ENCODE data around the gene PEX7.
"Not testable (repeated sequence)": the region's sequence is repeated elsewhere in the genome, so short reads cannot be mapped to it uniquely, and the experiment has no call there.

Gene PEX7, protein sequence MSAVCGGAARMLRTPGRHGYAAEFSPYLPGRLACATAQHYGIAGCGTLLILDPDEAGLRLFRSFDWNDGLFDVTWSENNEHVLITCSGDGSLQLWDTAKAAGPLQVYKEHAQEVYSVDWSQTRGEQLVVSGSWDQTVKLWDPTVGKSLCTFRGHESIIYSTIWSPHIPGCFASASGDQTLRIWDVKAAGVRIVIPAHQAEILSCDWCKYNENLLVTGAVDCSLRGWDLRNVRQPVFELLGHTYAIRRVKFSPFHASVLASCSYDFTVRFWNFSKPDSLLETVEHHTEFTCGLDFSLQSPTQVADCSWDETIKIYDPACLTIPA

DNA sequence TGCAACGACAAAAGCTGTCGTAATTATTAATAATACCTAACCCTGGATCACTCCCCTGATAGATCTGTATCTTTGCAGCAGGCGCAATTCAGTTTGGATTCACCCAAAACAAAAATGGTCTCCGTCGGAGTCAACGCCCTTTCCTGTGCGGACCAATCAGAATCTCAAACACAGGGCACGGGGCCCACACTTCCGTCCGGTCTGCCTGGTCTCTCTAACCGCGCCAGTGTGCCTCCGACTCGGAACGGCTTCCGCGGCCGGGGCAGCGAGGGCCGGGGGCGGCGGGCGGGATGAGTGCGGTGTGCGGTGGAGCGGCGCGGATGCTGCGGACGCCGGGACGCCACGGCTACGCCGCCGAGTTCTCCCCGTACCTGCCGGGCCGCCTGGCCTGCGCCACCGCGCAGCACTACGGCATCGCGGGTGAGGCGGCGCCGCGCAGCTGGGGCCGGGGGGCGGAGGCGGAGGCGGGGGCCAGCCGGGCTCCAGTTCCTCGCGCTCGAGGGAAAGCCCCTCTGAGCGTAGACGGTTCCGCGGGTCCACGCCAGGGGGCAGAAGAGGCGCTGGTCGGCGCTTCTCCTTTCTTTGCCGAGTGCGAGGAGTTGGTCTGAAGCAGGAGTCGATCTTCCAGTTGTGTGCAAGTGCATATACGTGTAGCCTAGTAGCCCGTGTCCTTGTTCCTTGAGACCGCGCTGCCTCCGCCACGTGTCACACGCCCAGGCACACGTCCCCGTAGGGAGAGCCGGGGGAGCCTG is at the start of gene PEX7:
PEX7 (plus strand) TSS at position 217 of the 752 bp plus-strand sequence; CDS start at position 291, 74 bp downstream.
- DNase-seq, result peak; percentile 83

DNA sequence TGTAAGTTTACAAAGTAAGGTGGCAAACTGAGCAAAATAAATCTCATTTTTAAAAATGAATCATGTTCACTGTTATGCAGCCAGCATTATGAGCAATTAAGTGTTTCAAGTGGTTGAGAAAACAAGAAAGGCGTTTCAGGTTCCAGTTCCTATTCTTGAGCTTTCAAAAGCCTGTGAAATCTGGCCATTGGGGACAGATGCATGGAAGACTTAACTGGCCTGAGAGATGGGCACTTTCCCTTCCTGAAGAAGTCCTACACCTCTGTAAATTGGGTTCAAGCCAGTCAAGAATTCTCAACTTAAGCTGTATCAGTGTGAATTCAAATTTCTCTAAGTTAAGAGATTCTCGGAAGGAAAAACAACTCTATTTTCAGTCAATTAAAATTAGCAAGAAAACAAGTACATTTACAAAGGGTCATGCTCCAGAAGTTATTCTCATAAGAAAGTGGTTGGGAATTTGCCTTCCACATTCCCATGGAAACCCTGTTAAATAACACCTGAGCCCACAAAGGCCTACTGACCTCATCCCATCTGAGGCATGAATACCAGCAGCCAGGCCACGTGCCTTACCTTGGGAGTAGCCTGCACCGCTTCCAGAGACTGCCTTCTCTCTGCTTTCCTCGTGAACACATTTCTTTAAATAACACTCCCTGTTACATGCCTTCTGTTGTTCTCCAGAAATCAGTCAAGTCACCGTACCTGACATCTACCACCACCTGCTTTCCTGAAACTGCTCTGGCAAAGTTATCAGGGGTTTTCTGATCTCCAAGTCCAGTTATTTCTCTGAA is 49.5 kb upstream of the PEX7 start:
- no peak for DNase-seq

- DNase-seq, result no peak
Measured at GRCh38 chr6:136773473-136773796, 49.0 kb upstream of the PEX7 start.

DNA sequence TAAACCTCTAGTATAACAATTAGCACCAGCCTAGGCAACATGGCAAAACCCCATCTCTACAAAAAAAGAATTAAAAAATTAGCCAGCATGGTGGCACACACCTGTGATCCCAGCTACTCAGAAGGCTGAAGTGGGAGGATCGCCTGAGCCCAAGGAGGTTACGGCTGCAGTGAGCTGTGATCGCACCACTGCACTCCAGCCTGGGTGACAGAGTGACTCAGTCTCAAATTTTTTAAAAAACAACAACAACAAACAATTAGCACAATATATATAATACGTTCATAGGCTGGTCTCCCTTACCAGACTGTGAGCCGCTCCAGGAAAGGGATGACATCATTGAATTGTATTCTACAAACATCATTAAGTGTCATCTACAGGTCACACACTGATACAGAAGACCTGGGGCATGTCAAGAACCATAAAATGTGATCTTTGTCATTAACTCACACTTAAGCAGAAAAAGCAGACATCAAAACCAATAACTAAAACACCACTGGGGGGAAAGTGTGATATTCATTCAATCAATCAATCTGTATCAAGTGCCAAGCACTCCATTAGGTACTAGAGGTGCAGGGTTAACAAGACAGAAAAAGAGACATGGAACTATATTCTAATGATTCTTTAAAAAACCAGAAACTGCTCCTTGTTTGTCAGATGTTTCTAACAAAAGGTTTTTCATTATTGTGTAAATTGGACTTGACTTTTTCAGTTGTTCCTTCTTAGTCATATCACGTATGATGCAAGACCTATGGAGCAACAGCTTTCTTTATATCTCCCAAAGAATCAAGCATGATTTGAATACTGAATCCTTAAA is 48.0 kb upstream of the PEX7 start:
- no peak for DNase-seq

GRCh38 chr6:136775081-136775480 is 47.3 kb upstream of the PEX7 start:
- no peak for DNase-seq

DNA sequence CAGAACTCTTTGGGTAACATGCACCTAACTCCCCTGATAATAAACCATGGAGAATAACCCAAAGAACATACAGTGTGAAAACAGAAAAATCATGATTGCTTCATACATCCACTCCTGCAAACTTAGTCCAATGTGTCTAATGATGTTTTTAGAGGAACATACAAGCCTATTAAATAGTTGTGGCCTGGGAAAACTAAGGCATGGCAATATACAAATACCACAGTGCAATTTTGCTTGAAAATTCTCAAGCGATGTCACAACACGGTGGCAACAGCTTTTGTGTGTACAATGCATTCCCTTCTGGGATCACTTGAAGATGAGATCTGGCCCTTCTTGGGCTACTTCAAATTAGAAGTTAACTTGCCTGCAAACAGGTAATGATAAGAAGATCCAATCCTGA is 46.8 kb upstream of the PEX7 start:
- no peak for DNase-seq

GRCh38 chr6:136777651-136778050 is 44.7 kb upstream of the PEX7 start:
- DNase-seq, result no peak

DNA sequence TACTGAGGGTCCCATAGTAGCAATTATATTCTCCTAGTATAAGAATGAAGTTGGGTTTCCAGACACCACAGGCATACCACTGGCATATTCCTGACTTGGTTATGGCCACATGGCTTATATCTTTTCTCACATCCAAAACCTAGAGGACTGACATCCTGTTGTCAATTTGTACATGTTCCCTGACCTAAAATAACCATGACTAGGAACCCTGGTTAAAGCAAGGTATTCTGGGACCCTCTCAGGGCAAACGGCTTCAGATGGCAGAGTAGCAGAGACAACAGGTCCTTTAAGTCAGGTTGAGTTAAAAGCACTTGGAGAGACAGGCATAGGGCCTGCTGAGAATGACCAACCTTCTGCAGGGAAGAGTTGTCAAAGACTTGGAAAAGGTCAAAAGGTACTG is 42.7 kb upstream of the PEX7 start:
- no peak for DNase-seq

GRCh38 chr6:136780972-136781371 is 41.4 kb upstream of the PEX7 start:
- DNase-seq, result no peak

GRCh38 chr6:136782021-136782770 is 40.2 kb upstream of the PEX7 start:
- DNase-seq, result no peak

- no peak for DNase-seq
Measured at GRCh38 chr6:136783021-136783420, 39.4 kb upstream of the PEX7 start.

- DNase-seq, result peak; percentile 85
Measured at GRCh38 chr6:136783495-136784270, 38.7 kb upstream of the PEX7 start.

DNA sequence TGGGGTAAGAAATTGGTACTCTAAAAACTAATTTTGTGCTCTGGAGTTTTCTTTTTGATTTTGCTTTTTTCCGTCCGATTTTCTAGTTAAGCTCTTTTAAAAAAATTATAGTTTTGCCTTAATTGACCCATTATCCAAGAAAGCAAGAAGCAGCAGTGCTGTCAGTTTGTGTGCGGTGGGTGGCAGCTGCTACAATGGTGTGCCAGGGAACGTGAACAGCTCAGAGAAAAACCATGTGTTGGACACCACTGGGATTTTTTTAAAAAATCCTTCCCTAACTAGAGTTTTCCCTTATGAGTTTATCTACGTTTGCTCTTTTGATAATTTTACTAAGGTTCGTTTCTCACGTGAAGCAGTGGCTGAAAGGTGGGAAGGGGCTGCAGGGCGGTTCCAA is 38.1 kb upstream of the PEX7 start:
- DNase-seq, result no peak

DNA sequence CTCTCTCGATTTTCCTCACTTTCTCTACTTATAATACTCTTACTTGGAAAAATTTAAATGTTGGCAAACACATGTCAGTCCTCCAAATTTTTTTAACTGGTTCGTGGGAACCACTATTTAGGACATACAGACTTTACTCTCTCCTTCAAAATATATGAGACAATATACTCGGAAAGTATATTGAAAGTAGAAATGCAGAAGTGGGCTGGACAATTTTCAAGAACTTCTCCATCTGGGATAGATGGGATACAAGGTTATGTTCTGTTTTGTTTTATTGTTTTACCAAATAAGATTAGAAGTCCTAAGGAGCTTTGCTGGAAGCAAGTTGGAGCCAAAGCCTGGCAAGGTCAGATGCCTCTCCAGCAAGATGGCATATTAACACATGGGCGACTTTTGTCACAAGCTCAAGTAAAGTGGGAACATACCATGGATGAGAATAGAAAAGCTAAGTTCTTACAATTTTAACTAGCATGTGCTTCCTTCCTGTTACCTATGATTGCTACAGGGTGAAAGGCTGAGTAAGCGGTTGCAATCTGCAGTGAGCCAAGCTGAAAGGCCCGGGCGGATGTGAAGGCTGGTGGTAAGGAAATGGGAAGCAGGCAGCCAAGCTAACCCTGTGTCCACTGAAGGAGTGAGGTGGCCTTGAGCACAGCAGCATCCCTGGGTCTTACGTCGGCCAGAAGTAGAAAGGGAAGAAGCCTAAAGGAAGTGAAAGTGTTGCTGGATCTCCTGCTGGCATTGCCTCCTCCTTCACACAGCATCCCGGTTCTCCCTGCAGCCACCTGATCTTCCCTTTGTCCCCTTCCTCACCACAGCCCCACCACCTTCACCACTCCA is 37.3 kb upstream of the PEX7 start:
- DNase-seq, result peak; percentile 59

GRCh38 chr6:136786658-136787057 is 35.7 kb upstream of the PEX7 start:
- no peak for DNase-seq

- DNase-seq, result no peak
Measured at GRCh38 chr6:136787726-136788068, 34.7 kb upstream of the PEX7 start.

DNA sequence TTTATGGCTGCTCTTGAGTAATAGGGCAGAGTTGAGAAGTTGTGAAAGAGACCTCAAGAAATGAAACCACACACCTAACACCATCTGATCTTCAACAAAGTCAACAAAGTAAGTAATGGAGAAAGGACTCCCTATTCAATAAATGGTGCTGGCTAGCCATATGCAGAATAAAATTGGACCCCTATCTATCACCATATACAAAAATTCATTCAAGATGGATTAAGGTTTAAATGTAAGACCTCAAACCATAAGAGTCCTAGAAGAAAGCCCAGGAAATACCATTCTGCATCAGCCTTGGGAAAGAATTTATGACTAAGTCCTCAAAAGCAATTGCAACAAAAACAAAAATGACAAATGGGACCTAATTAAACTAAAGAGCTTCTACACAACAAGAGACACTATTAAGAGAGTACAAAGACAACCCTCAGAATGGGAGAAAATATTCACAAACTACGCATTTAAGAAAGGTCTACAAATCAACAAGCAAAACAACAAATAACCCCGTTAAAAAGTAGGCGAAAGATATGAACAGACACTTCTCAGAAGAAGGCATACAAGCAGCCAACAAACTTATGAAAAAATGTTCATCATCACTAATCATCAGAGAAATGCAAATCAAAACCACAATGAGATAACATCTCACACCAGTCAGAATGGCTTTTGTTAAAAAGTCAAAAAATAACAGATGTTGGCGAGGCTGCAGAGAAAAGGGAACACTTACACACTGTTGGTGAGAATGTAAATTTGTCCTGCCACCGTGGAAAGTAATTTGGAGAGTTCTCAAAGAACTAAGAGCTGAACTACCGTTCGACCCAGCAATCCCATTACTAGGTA is 34.1 kb upstream of the PEX7 start:
- no peak for DNase-seq

- DNase-seq, result not testable (repeated sequence)
Measured at GRCh38 chr6:136789440-136789839, 33.0 kb upstream of the PEX7 start.

Measured in GDM1 (cell line).